SK-N-SH treated with all-trans-retinoic acid at 6 μM for 48 hours (cell line): ENCODE measurements around the gene MEP1B.

ENCODE experiments used
- ARNTL ChIP-seq: fragments of 450-650 bp; formaldehyde crosslinking; IDR thresholded peaks from 2 replicates; pipeline ENCODE4 v1.5.0; 2020; ENCODE audit warnings: low read depth, mild to moderate bottlenecking, moderate library complexity, borderline replicate concordance
- RARB ChIP-seq: fragments of 250-450 bp; sonication (Bioruptor Pico); IDR thresholded peaks from 2 replicates; pipeline ENCODE4 v1.8.0; 2021; ENCODE audit warnings: mild to moderate bottlenecking, moderate library complexity
- TOX ChIP-seq: fragments of 250-450 bp; sonication (Bioruptor Pico); IDR thresholded peaks from 2 replicates; pipeline ENCODE4 v1.8.0; 2021; ENCODE audit warnings: mild to moderate bottlenecking, moderate library complexity, borderline replicate concordance
- ZFP3 ChIP-seq: fragments of 250-450 bp; sonication (Bioruptor Pico); IDR thresholded peaks from 2 replicates; pipeline ENCODE4 v1.5.0; 2020; ENCODE audit warnings: mild to moderate bottlenecking, moderate library complexity
- ZNF70 ChIP-seq: fragments of 450-650 bp; formaldehyde crosslinking; IDR thresholded peaks from 2 replicates; pipeline ENCODE4 v1.5.0; 2020; ENCODE audit warnings: mild to moderate bottlenecking, moderate library complexity
- TF ChIP-seq, protein P1 (sequence below): fragments of 250-450 bp; sonication (Bioruptor Pico); IDR thresholded peaks from 2 replicates; pipeline ENCODE4 v1.8.0; 2020; ENCODE audit warnings: mild to moderate bottlenecking, moderate library complexity, borderline replicate concordance
- TF ChIP-seq, protein P2 (sequence below): fragments of 250-450 bp; sonication (Bioruptor Pico); IDR thresholded peaks from 2 replicates; pipeline ENCODE4 v1.5.1; 2020; ENCODE audit warnings: low read depth, mild to moderate bottlenecking, moderate library complexity
- TF ChIP-seq, protein P3 (sequence below): fragments of 250-450 bp; sonication (Bioruptor Pico); IDR thresholded peaks from 2 replicates; pipeline ENCODE4 v1.5.1; 2021; ENCODE audit warnings: mild to moderate bottlenecking, moderate library complexity

DNA sequence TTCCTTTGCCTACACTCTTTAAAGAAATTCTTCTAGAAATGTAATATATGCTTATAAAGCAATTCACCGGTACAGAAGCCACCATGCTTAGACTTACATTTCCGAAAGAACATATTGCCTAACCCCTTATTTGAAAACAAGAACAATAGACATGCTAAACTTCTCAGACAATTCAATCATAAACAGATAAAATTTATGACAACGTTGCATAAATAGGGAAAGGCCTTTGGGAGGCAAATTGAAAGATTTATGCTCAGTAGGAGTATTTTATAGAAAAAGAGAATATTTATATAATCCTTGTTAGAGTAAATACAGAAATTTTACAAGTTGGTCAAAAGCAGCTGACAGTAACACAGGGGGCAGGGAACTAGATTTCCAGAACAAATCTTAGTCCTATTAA lies 16.2 kb upstream of the MEP1B start:
- TF ChIP-seq ZFP3 (no peak), ARNTL (no peak), ZNF70 (CRISPR knock-in tag) (no peak), RARB (CRISPR knock-in tag) (no peak), TOX (no peak)
- TF ChIP-seq, protein P1, sequence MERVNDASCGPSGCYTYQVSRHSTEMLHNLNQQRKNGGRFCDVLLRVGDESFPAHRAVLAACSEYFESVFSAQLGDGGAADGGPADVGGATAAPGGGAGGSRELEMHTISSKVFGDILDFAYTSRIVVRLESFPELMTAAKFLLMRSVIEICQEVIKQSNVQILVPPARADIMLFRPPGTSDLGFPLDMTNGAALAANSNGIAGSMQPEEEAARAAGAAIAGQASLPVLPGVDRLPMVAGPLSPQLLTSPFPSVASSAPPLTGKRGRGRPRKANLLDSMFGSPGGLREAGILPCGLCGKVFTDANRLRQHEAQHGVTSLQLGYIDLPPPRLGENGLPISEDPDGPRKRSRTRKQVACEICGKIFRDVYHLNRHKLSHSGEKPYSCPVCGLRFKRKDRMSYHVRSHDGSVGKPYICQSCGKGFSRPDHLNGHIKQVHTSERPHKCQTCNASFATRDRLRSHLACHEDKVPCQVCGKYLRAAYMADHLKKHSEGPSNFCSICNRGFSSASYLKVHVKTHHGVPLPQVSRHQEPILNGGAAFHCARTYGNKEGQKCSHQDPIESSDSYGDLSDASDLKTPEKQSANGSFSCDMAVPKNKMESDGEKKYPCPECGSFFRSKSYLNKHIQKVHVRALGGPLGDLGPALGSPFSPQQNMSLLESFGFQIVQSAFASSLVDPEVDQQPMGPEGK (CRISPR knock-in tag) = no peak
- TF ChIP-seq, protein P2, sequence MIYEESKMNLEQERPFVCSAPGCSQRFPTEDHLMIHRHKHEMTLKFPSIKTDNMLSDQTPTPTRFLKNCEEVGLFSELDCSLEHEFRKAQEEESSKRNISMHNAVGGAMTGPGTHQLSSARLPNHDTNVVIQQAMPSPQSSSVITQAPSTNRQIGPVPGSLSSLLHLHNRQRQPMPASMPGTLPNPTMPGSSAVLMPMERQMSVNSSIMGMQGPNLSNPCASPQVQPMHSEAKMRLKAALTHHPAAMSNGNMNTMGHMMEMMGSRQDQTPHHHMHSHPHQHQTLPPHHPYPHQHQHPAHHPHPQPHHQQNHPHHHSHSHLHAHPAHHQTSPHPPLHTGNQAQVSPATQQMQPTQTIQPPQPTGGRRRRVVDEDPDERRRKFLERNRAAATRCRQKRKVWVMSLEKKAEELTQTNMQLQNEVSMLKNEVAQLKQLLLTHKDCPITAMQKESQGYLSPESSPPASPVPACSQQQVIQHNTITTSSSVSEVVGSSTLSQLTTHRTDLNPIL (CRISPR knock-in tag) = no peak
- TF ChIP-seq, protein P3, sequence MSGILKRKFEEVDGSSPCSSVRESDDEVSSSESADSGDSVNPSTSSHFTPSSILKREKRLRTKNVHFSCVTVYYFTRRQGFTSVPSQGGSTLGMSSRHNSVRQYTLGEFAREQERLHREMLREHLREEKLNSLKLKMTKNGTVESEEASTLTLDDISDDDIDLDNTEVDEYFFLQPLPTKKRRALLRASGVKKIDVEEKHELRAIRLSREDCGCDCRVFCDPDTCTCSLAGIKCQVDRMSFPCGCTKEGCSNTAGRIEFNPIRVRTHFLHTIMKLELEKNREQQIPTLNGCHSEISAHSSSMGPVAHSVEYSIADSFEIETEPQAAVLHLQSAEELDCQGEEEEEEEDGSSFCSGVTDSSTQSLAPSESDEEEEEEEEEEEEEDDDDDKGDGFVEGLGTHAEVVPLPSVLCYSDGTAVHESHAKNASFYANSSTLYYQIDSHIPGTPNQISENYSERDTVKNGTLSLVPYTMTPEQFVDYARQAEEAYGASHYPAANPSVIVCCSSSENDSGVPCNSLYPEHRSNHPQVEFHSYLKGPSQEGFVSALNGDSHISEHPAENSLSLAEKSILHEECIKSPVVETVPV (CRISPR knock-in tag) = no peak
